Measurements from ENCODE around the gene KRTAP10-6.
"Not testable (repeated sequence)": the region's sequence is repeated elsewhere in the genome, so short reads cannot be mapped to it uniquely, and the experiment has no call there.

The KRTAP10-6 gene

GRCh38 chr21:44564099-44564498, 28.2 kb downstream of the KRTAP10-6 start:
- FAIRE-seq (no peak), DNase-seq (ENCODE audit: low spot score) (no peak)

- FAIRE-seq = no peak
- DNase-seq (ENCODE audit: low spot score) = no peak
Measured at GRCh38 chr21:44558695-44559094, 33.6 kb downstream of the KRTAP10-6 start, which contains the start of gene KRTAP10-3. Gene KRTAP10-3 (minus strand): TSS chr21:44558795. CDS start chr21:44558715, 80 bp downstream.

- not testable (repeated sequence) for DNase-seq (ENCODE audit: low spot score); FAIRE-seq
Measured at GRCh38 chr21:44558329-44558675, 34.0 kb downstream of the KRTAP10-6 start.

GRCh38 chr21:44557491-44558328, 34.6 kb downstream of the KRTAP10-6 start:
- FAIRE-seq = no peak

GRCh38 chr21:44556879-44557278, 35.4 kb downstream of the KRTAP10-6 start:
- DNase-seq (ENCODE audit: low spot score) = no peak
- FAIRE-seq = no peak

More at GRCh38 chr21:44557491-44558328, 34.6 kb downstream of the KRTAP10-6 start:
- no peak for DNase-seq (ENCODE audit: low spot score)

- FAIRE-seq (no peak), DNase-seq (ENCODE audit: low spot score) (no peak)
Measured at GRCh38 chr21:44555200-44555875, 37.0 kb downstream of the KRTAP10-6 start.

- no peak for FAIRE-seq
- no peak for DNase-seq (ENCODE audit: low spot score)
Measured at GRCh38 chr21:44552681-44553080, 39.6 kb downstream of the KRTAP10-6 start.

GRCh38 chr21:44552136-44552535, 40.2 kb downstream of the KRTAP10-6 start:
- DNase-seq (ENCODE audit: low spot score) (no peak), FAIRE-seq (no peak)

GRCh38 chr21:44551340-44551961, 40.9 kb downstream of the KRTAP10-6 start, which contains the start of gene KRTAP10-2:
Gene KRTAP10-2 (minus strand): TSS chr21:44551505. CDS start chr21:44551458, 47 bp downstream.
- DNase-seq (ENCODE audit: low spot score) = no peak
- peak; percentile 9 for FAIRE-seq

- peak; percentile 55 for FAIRE-seq
- DNase-seq (ENCODE audit: low spot score) = no peak
Measured at GRCh38 chr21:44550807-44551206, 41.5 kb downstream of the KRTAP10-6 start.

GRCh38 chr21:44550285-44550684, 42.0 kb downstream of the KRTAP10-6 start:
- peak; percentile 92 for FAIRE-seq

GRCh38 chr21:44549525-44550211, 42.6 kb downstream of the KRTAP10-6 start:
- DNase-seq (ENCODE audit: low spot score) (no peak), FAIRE-seq (no peak)

More at GRCh38 chr21:44550285-44550684, 42.0 kb downstream of the KRTAP10-6 start:
- not testable (repeated sequence) for DNase-seq (ENCODE audit: low spot score)

- DNase-seq (ENCODE audit: low spot score) (no peak), FAIRE-seq (no peak)
Measured at GRCh38 chr21:44548922-44549321, 43.4 kb downstream of the KRTAP10-6 start.

GRCh38 chr21:44548381-44548780, 43.9 kb downstream of the KRTAP10-6 start:
- FAIRE-seq (no peak), DNase-seq (ENCODE audit: low spot score) (no peak)

- DNase-seq (ENCODE audit: low spot score) = no peak
- FAIRE-seq = no peak
Measured at GRCh38 chr21:44547656-44548331, 44.5 kb downstream of the KRTAP10-6 start.

GRCh38 chr21:44544566-44544965, 47.7 kb downstream of the KRTAP10-6 start:
- no peak for DNase-seq (ENCODE audit: low spot score)
- no peak for FAIRE-seq

- DNase-seq (ENCODE audit: low spot score) = no peak
- FAIRE-seq = no peak
Measured at GRCh38 chr21:44542716-44543115, 49.6 kb downstream of the KRTAP10-6 start.
